HG02588 (cell line): ENCODE measurements around the gene PDE8B.

Experiments
- ATAC-seq: cut with Tn5 transposase; IDR thresholded peaks from one replicate; pipeline ENCODE4 v1.9.1; 2021; ENCODE audit warnings: mild to moderate bottlenecking, moderate library complexity; ENCODE audit not compliant: unreplicated experiment

Gene PDE8B

GRCh38 chr5:77189421-77189820 lies 21.1 kb upstream of the PDE8B start:
- ATAC-seq = no peak

GRCh38 chr5:77192441-77193050 lies 17.9 kb upstream of the PDE8B start:
- no peak for ATAC-seq

GRCh38 chr5:77194762-77195161 lies 15.7 kb upstream of the PDE8B start:
- ATAC-seq = no peak

- ATAC-seq = no peak
Observed at GRCh38 chr5:77197840-77198554, 12.5 kb upstream of the PDE8B start.

- no peak for ATAC-seq
Observed at GRCh38 chr5:77200663-77201062, 9.8 kb upstream of the PDE8B start.

GRCh38 chr5:77202145-77202544 lies 8.3 kb upstream of the PDE8B start:
- no peak for ATAC-seq

GRCh38 chr5:77204967-77205366 lies 5.5 kb upstream of the PDE8B start:
- ATAC-seq = no peak

- ATAC-seq = no peak
Observed at GRCh38 chr5:77208507-77209163, 1.8 kb upstream of the PDE8B start.

- ATAC-seq = no peak
Observed at GRCh38 chr5:77209495-77210090, 887 bp upstream of the PDE8B start.

GRCh38 chr5:77210964-77211690 lies 647 bp downstream of the PDE8B start:
- no peak for ATAC-seq

GRCh38 chr5:77211691-77212047 lies 1.2 kb downstream of the PDE8B start:
- no peak for ATAC-seq

GRCh38 chr5:77213601-77214000 lies 3.1 kb downstream of the PDE8B start:
- no peak for ATAC-seq

GRCh38 chr5:77214151-77214550 lies 3.7 kb downstream of the PDE8B start:
- ATAC-seq = no peak

GRCh38 chr5:77218263-77218662 lies 7.8 kb downstream of the PDE8B start:
- ATAC-seq = no peak

GRCh38 chr5:77221115-77221514 lies 10.6 kb downstream of the PDE8B start:
- ATAC-seq = no peak

- no peak for ATAC-seq
Observed at GRCh38 chr5:77222722-77223121, 12.2 kb downstream of the PDE8B start.

GRCh38 chr5:77223653-77224052 lies 13.2 kb downstream of the PDE8B start:
- no peak for ATAC-seq

- ATAC-seq = no peak
Observed at GRCh38 chr5:77224672-77225355, 14.3 kb downstream of the PDE8B start.

- no peak for ATAC-seq
Observed at GRCh38 chr5:77225531-77225930, 15.1 kb downstream of the PDE8B start.

GRCh38 chr5:77229887-77230286 lies 19.4 kb downstream of the PDE8B start:
- ATAC-seq = no peak
